GM23338 (cell line): ENCODE results near the gene PROB1.

Experiments
- CTCF ChIP-seq, 2 experiments: fragments of 200-600 bp in 1 of 2; sonication (generic) in 1 of 2; conservative IDR thresholded peaks; 2 replicates each; pipeline versions ENCODE4 v1.5.1 to v1.6.1; 2016 to 2017; ENCODE audit warnings: antibody characterized with exemption in 2 of 2, low read depth in 2 of 2, mild to moderate bottlenecking in 2 of 2, moderate library complexity in 1 of 2
- EZH2phosphoT487 ChIP-seq: fragments of 200-600 bp; sonication (generic); IDR thresholded peaks from one replicate; pipeline ENCODE4 v1.8.1; 2018; ENCODE audit warnings: antibody characterized with exemption; ENCODE audit not compliant: unreplicated experiment
- JUNB ChIP-seq: IDR thresholded peaks from one replicate; pipeline ENCODE4 v1.6.1; 2016; ENCODE audit warnings: antibody characterized with exemption; ENCODE audit not compliant: unreplicated experiment
- POLR2AphosphoS5 ChIP-seq: IDR thresholded peaks from 2 replicates; pipeline ENCODE4 v1.6.1; 2016; ENCODE audit warnings: antibody characterized with exemption, low read depth

- TF ChIP-seq EZH2phosphoT487 (no peak), POLR2AphosphoS5 (no peak), CTCF (conservative IDR thresholded peaks at IDR 0.05; ENCODE audit: low read depth in 2 of 2) (no peak), JUNB (no peak)
These were observed 16.3 kb upstream of the PROB1 start for GRCh38 chr5:139410993-139411828.
